ENCODE results near the gene IL13RA1.
"Not testable (repeated sequence)": the region's sequence is repeated elsewhere in the genome, so short reads cannot be mapped to it uniquely, and the experiment has no call there.

IL13RA1 gene

DNA sequence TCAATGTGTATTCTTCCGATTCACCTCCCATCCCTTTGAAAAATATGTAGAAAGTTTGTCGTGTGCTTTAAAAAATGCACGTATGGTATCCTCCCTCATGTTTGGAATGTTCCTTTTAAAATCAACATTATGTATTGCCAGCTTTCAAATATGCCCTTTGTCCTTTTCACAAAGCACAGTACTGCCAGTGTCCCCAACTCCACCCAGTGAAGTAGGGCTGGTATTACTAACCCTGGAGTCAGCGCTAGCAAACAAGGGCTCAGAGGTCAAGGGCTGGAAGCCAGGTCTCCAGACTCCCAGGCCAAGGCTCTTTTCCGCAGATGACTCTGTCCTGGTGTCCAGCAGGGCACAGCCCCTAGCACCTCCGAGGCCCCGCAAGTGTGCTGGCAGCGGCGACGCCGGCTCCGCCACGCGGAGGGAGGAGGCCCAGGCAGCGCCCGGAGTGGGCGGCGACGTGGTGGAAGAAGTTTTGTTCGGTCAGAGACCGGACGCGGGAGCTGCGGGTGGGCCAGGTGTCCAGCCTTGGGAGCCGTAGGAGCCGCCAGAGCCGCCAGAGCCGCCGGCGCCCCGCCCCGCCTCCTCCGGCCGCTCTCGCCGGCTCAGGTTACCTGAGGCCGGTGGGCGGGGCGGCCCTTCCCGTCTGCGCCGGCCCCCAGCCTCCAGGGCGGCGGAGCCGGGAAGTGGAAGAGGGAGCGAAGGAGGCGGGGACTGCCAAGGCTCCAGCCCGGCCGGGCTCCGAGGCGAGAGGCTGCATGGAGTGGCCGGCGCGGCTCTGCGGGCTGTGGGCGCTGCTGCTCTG is at the start of gene IL13RA1:
Gene IL13RA1 (plus strand): TSS at position 720 of the 799 bp plus-strand sequence. CDS start 33 bp downstream, at position 753.
- peak; percentile 77 for DNase-seq

DNA sequence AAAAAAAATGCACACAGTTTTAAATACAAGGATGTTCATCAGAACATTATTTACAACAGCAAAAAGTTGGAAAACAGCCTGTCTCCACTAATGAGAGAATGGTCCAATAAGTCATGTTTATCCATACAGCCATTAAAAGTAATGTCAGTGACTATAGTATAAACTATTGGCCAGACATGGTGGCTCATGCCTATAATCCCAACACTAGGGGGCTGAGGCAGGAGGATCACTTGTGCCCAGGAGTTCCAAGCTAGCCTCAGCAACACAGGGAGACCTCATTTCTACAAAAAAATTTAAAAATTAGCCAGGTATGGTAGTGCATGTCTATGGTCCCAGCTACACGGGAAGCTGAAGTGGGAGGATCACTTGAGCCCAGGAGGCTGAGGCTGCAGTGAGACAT is 48.1 kb upstream of the IL13RA1 start:
- no peak for DNase-seq

DNA sequence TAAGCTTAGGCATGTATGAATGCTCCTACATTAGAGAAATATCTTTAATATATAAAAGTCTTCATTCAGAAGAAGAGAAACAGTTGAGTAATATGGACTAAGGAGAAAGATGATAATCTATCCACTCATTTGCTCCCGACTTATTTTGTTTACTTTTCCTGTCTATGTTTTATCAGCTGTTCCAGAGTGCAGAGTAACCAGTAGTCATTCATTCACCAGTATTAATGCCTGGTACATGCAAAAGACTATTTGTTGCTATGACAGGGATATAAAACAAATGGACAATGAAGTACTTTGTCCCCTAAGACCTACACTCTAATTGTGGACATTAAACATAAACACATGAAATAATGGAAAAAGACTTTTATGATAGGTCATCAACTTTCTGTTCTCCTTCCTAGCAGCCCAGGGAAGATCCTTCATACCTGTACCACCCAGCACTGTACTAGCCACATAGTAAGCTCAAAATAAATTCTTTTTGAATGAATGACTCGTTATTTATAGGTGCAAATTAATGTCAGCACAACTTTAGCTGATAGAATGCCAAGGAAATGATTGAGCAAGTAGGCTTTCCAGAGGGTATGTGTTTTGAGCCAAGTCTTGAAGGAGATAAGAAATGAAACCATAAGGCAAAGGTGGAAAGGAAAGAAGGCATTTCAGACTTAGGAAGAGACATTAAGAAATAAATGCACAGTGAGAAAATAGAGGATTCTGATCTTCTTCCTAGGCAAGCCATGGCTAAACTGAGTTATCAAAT is 45.0 kb upstream of the IL13RA1 start:
- DNase-seq = no peak

DNA sequence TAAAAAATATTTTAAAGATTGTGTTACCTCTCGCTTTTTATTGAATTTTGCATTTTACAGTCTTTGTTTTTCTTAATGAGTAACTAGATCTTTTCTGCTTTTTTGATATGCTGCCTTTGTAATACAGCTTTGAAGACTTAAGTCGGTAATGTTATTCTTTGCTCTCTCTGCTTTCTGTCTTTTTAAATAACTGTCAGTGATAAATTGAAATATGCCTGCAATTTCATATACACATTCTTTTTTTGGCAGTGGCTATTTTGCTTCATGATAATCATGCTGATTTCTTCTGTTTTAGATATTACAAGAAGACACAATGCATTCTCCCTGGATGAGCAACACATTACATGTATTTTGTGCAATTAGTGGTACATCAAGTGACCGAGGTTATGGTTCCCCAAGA is 42.0 kb upstream of the IL13RA1 start:
- DNase-seq = no peak

DNA sequence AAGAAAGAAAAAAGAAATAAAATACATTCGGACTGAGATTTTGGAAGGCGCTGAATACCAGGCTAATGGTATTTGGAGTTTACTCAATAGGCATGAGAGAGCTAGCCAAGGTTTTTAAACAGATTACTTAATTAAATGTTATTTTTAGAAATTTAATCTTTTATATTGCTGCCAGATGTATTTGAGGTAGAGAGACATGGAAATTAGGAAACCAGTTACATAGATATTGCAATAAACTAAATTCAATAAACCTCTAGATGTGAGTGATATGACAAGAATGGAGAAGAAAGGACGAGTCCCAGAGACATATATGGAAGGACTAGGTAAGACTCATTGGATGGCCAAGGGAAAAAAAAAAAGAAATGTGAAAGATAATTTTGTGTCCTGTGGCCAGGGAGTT is 38.5 kb upstream of the IL13RA1 start:
- no peak for DNase-seq

DNA sequence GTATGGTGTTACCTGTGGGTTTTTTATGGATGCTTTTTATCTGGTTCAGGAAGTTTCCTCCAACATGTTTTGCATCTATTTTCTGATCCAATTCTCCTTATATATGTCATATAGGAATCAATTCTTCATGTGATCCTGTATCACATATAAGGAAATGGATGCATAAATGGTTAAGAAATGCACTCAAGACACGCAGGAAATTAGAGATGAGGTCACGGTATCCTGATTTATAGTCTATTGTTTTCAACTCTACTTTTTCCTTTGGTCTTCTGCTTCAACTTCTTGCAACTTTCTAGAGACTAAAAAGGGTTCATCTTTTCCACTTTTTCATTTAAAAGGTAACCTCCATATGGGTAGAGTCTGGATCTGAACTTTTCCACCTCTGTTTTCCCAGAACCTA is 33.6 kb upstream of the IL13RA1 start:
- no peak for DNase-seq

DNA sequence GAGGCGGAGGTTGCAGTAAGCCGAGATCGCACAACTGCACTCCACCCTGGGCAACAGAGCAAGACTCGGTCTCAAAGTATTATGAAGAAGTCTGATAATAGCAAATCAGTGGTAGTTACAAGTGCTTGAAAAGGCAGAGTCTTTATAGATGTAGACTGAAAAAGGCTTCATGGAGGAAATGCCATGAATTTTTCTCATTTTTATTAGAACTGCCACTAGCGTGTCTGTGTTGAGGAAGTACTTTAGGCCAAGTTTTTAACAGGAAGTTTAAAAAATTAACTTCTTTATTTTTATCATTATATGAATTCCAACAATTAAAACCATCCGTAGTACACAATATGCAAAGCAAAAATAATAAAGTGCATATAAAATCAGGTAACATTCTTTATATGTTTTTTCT is 32.8 kb upstream of the IL13RA1 start:
- DNase-seq = no peak

DNA sequence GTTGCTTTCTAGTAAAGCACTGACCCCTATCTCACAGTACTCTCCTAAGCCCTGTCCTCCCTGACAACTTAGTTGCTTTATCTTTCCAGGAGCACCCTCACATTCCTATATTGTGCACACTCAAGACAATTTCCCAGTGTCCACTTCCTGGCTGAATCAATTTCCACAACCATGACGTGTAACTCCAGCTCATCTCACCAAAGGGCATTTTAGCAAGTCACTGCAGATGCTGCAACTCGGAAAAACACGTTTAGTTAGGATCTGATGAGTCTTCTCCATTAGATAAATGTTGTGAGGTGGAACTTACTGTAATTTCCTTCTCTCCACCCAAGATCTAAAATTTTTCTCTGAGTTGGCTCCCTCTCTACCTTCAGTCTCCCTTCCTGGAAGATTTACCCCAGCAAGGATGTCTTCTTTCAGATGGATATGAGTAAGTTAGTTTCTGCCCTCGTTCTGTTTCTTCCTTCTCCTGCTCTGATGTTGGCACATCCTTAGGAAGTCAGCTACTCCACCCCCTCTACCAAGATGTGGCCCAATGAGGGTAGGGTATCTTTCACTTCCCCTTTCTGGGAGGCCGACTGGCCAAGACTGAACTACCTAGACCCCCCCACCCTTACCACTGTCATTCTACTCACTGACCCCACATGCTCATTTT is 28.8 kb upstream of the IL13RA1 start:
- no peak for DNase-seq

DNA sequence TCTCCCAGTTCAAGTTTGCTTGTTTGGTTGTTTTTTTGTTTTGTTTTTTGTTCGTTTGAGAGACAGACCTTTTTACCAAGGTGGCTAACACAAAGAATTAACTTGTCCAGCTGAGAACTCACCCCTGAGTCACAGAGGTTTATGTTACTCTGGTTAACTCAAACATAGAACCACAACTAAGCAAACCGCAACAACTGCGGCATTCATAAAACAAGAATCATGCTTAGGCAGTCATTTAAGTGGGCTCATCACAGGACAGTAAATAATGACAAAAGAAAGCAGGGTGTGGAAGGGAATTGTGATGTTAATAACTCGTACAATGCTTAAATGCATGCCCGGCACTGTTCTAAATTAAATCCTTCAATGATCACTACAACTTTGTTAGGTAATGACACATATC is 24.7 kb upstream of the IL13RA1 start:
- no peak for DNase-seq

DNA sequence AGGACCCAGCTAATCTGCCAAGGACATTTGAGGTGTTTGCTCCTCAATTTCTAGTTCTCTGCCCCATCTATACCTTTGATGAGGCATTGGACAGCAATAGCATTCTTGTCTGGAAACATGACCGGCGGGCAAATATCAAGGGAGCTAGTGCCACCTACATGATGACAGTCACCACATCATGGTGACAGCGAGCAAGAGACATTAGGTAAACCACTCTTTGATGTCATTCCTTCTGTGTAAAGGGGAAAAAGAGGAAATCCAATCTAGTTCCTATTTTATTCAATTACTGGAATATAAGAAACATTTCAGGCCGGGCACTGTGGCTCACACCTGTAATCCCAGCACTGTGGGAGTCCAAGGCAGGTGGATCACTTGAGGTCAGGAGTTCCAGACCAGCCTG is 20.7 kb upstream of the IL13RA1 start:
- no peak for DNase-seq

DNA sequence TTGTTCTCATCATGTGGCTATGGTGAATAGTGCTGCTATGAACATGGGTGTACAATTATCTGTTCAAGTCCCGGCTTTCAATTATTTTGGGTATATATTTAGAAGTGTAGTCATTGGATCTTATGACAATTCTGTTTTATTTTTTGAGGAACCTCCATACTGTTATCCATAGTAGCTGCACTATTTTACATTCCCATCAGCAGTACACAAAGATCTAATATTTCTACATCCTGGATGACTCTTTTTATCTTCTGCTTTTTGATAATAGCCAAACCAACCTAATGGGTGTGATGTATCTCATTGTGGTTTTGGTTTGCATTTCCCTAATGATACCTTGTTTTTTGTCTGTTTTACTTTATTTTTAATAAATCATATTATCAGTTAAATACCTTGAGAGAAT is 12.9 kb upstream of the IL13RA1 start:
- no peak for DNase-seq

DNA sequence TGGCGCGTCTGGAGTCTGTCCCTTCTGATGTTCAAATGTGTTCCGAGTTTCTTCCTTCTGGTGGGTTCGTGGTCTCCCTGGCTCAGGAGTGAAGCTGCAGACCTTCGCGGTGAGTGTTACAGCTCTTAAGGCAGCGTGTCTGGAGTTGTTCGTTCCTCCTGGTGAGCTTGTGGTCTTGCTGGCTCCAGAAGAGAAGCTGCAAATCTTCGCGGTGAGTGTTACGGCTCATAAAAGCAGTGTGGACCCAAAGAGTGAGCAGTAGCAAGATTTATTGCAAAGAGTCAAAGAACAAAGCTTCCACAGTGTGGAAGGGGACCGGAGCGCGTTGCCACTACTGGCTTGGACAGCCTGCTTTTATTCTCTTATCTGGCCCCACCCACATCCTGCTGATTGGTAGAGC is 11.5 kb upstream of the IL13RA1 start:
- DNase-seq = not testable (repeated sequence)

DNA sequence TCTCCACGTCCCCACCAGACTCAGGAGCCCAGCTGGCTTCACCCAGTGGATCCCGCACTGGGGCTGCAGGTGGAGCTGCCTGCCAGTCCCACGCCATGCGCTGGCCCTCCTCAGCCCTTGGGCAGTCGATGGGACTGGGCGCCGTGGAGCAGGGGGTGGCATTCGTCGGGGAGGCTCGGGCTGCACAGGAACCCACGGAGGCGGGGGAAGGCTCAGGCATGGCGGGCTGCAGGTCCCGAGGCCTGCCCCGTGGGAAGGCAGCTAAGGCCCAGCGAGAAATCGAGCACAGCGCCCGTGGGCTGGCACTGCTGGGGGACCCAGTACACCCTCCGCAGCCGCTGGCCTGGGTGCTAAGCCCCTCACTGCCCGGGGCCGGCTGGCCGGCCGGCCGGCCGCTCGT is 10.6 kb upstream of the IL13RA1 start:
- not testable (repeated sequence) for DNase-seq

DNA sequence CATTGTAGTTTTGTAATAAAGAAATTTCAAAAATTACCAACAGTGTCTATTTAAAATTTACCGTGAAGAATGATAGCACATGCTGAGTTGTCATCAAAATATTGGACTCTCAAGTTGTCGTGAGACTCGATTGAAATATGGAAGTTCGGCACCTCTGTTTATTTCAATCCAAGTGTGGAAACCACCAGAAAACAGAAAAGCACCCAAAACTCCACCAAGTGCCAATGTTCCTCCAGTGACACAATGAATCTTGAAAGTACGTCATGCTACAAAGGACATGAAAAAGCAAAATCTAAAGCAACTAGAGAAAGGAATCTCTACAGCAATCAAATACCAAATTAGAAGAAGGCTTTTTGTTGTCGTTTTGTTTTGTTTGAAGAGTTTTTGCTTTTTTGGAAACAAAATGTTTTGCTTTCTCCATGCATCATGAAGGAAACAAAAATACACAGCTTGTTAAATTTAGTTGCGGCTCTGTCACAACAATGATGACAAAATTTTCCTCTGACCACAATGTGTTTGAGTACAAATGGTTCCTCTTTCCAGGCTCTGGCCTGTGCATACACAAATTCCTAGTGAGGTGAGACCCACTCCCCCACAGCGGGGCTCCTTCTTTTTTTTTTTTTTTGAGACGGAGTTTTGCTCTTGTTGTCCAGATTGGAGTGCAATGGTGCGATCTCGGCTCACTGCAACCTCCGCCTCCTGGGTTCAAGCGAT is 9.6 kb upstream of the IL13RA1 start:
- DNase-seq = no peak

DNA sequence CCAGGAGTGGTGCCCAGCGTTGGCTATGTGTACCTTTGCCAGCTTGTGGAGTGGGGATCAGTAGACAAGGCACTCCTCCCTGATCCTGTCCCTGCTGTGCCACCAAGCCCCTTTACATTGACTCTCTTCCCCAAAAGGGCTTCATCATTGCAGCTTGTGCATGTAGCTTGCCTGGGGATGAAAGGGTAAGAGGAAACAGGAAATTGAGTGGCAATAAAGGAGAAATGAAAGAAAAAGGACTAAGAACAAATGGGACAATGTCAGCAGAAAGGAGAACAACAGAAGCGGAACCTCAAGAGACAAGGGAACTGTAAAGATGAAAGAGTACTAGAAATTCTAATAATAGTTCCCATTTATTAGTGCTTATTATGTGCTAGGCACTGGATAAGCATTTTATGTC is 8.7 kb upstream of the IL13RA1 start:
- no peak for DNase-seq

DNA sequence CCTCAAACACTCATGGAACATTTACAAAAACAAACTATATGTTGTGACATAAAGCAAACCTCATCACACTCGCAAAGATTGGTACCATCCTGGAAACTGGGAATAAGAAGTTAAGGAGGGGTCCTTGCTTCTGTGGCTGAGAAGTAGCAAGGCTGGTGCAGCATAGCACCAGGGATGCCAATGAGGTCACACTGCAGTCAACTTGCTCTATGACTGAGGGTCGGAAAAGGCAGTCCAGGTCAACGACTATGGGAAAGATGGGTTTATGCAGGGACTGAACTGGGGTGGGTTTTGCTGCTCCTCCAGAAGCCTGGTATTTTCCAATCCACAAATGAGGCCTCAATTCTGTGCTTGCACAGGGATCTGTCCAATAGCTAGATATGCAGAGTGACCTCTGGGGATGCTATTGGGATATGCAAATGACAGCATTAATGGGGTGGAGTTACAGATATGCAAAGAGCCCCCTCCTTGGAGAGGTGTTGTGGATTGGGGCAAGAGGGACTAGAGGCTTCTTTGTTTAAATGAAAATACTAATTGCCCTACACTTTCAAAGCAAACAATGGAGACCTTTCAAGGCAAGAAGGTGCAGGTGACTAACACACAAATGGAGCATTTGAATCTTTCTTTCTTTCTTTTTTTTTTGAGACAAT is 7.2 kb upstream of the IL13RA1 start:
- no peak for DNase-seq

DNA sequence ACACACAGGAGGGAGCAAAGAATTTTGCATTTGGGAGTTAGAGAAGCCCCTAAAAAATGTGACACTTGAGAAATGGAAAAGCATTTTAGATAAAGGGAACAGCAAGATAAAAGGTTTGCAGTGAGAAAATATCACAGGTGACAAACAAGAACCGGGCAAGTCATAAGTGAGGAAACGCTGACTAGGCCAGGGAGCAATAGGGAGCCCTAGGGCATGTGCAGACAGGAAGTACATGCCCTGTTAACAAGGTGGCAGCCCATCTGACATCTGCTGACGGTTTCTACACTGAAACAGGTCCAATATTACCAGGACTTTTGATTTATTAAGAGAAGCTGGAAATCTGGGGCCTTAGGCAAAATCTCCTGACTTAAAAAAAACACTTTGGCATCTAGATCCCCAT is 4.0 kb upstream of the IL13RA1 start:
- no peak for DNase-seq

DNA sequence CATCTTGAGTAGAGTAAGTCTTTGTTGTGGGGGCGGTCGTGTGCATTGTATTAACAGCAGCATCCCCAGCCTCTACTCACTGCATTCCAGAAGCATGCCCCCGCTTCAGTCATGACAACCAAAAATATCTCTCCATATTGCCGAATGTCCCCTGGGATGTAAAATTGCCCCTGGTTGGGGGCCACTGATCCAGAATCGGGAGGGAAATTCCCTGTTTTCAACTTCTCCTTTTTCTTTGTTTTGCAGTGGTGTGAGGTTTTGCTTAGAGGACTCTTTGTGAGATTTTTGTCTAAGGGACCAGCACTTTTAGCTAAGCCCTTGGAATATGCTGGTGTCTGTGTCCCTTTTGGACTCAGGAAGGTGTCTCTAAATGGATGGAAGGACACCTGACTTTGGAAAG is 3.0 kb upstream of the IL13RA1 start:
- no peak for DNase-seq

DNA sequence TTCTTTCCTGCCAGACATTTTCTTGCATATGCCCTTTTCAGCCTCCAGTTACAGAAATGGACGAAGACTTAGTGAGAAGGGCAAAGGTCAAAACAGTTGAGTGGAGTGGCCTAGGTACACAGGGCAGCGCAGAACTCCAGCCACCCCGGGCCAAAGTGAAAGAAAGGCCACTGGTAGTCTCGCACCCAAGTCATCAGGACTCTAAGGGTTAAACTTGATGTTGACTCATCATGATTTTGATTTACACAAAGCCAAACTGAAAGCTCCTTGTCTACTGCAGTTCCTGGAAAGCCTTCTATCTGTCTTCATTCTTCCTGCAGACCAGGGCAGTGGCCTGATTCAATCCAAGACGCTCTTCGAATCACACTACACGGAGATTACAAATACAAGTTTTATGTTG is 2.6 kb upstream of the IL13RA1 start:
- DNase-seq = no peak

DNA sequence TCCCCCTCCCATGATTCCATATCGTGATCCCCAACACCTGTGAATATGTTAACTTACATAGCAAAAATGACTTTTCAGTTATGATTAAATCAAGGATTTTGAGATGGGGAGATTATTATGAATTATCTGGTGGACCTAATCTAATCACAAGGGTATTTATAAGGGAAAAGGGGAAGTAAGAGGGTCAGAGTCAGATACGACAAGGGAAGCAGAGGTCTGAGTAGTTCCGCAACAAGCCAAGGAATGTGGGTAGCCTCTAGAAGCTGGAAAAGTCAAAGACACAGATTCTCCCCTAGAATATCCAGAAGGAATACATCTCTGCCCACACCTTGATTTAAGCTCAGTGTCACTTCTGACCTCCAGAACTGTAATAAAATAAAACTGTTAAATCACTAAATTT is 1.0 kb upstream of the IL13RA1 start:
- DNase-seq = no peak

DNA sequence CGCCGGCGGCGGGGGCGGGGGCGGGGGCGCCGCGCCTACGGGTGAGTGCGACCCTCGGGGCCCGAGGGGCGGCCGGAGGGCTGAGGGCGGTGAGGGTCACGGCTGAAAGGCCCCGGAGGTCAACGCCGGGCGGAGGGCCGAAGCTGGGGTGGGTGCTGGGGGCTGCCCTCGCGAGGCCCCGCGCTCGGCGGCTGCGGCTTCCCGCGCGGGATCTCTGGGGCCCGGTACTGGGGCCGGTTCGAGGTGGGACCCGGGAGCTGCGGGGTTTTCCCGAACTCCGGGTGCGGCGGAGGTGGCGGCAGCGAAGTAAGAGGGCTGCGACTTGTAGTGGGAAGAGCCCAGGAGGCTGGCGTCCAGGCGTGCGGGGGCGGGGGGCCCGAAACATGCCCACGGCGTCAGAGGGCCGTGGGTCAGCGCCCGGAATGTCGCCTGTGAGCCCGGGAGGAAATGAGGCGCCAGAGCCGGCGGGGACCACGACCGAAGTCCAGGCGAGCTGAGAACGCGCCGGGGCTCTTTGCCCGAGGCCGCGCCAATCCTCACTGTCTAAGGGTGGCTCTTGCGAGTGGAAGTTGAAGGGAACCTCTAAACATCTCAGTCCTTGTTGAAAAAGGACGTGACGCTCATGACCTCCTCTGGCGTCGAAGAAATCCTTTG is 407 bp downstream of the IL13RA1 start:
- peak; percentile 12 for DNase-seq

DNA sequence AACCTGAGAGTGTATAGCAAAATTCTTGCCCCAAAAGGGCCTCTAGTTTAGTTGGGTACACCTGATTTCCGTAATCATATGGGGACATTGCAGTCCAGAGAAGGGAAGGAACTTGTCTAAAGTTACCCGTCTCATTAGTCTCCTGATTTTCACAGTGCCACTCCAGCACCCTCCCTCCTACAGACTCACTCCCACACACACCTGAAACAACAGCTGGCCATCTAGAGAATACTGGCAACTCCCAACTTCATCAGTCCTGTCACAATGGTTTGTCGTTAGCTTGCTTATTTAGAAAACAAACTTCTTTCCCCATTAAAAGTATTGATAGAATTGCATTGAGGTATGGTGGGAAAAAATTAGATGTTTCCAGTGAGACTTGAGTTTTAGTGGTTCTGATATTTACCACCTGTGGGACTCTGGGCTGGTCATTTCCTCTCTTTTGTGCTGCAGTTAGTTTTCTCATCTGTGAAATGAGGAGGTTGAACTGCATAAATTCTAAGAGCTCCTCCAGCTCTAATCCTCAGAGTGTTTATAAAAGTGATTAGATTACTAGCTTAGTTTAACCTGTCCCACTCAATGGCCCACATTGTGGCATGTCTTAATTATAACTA is 1.7 kb downstream of the IL13RA1 start:
- DNase-seq = no peak

All from NCI-H345 (cell line).